Upper lobe of left lung (tissue), 6 donors: Measurements from ENCODE around the gene DLX4. TPM values are rescaled to one million over a fixed set of nuclear protein-coding genes. Genes with fewer than 3 reads are reported as not detected.

Experiments
- ATAC-seq, 2 donors: fragments of 200-7000 bp; cut with Tn5 transposase; one replicate each; pipeline ENCODE4 v1.9.1; 2022; ENCODE audit warnings: mild to moderate bottlenecking in 2 of 2, moderate library complexity in 2 of 2; ENCODE audit not compliant: low FRiP score in 2 of 2
- DNase-seq, 2 donors: peaks; one replicate each; pipeline ENCODE4 v3.0.0-alpha.2; 2019 to 2020
- H3K27ac ChIP-seq, 4 donors: fragments of 200-600 bp; sonication (generic); one replicate each; pipeline ENCODE4 v1.5.1; 2016 to 2019
- H3K27me3 ChIP-seq, 4 donors: fragments of 200-600 bp; sonication (generic); one replicate each; pipeline ENCODE4 v1.5.1; 2017 to 2019
- H3K36me3 ChIP-seq, 4 donors: fragments of 200-600 bp; sonication (generic); one replicate each; pipeline ENCODE4 v1.5.1; 2016 to 2019
- H3K4me1 ChIP-seq, 4 donors: fragments of 200-600 bp; sonication (generic); one replicate each; pipeline ENCODE4 v1.5.1; 2018 to 2019
- H3K4me3 ChIP-seq, 4 donors: fragments of 200-600 bp; sonication (generic); one replicate each; pipeline ENCODE4 v1.5.1; 2017 to 2019; ENCODE audit warnings: mild to moderate bottlenecking in 2 of 4, moderate library complexity in 1 of 4
- H3K9me3 ChIP-seq, 4 donors: fragments of 200-600 bp; sonication (generic); one replicate each; pipeline ENCODE4 v1.5.1; 2018 to 2019
- EP300 ChIP-seq, 4 donors: sonication (generic); formaldehyde crosslinking; IDR thresholded peaks; one replicate each; pipeline ENCODE4 v1.5.1; 2017; ENCODE audit warnings: antibody characterized with exemption in 4 of 4, control low read depth in 2 of 4
- POLR2A ChIP-seq, 4 donors: fragments of 450-650 bp; IDR thresholded peaks; one replicate each; pipeline ENCODE4 v1.5.1; 2016 to 2017; ENCODE audit warnings: antibody characterized with exemption in 4 of 4, mild to moderate bottlenecking in 2 of 4
- POLR2AphosphoS5 ChIP-seq, 2 donors: sonication (generic); formaldehyde crosslinking; IDR thresholded peaks; one replicate each; pipeline ENCODE4 v1.5.1; 2017; ENCODE audit warnings: antibody characterized with exemption in 2 of 2
- WGBS, 2 donors: methylation state at CpG; one replicate each; pipeline ENCODE4 v1.1.5; 2017 to 2018; 5-methylcytosine and 5-hydroxymethylcytosine counted together
- total RNA-seq, 6 donors: library from RNA; depleted of rRNA in 4 of 6; stranded (reverse); fragments of >200 nt in 4 of 6; gene quantifications; one replicate each; pipeline versions ENCODE4 v1.1.0 to v1.2.1, GENCODE V29; 2016 to 2021
- TF ChIP-seq, protein P1 (sequence below), 6 experiments: fragments of 450-650 bp in 4 of 6; fragments of 200-600 bp in 2 of 6; sonication (generic) in 2 of 6; IDR thresholded peaks; one replicate each; pipeline ENCODE4 v1.5.1; 2016 to 2019; ENCODE audit warnings: antibody characterized with exemption in 6 of 6
- donor health status: DM: no; HTN: no; CAD: no; lungs with moderate emphysema.
- donor health status: DM: no; HTN: yes; CAD: no; lungs with severe emphysema.

DLX4 gene
- total RNA-seq, 6 donors from 2014 or later = 0.61 to 12.7 (median 2.5) TPM

DNA sequence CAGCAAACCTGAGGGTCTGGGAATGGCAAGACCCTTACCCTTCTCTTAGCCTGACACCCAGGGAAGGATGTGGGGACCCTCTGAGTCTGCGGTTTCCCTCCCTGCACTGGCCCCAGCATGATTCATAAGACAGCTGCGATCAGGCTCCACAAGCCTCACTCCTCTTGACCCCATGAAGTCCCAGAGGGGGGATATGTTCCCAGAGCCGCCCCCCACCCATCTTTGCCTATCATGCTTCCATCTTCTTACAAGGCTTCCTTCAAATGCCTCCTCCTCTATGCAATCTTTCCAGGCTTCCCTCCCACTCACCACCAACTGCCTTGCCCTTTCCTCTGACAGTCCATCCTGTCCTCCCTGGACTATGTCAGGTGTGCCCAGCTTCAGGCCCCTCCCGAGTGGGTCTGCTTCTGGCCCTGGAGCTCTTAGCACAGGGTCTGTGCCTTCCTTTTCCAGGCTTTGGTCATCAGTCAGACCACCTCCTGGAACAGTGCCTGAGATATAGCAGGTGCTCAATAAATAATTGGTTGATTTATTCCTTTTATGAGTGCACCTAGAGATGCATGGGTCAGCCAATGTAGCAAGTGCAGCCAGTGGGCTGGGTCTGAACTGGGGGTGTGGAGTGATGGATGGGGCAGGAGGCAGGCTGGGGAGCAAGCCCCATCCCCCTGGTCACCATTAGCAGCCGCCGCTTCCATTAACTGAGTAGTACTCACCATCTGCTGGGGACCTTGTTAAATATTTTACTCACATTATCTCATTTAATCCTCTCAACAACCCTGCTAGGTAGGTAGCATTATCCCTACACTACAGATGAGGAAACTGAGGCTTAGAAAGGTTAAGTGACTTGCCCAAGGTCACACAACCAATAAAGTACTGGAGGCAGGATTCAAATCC is 17.7 kb downstream of the DLX4 start:
- DNase-seq = no peak
- peaks cover 0 to 6% (median 2%) of the 10 kb centered on the region in 4 donors for H3K27me3 ChIP-seq

DNA sequence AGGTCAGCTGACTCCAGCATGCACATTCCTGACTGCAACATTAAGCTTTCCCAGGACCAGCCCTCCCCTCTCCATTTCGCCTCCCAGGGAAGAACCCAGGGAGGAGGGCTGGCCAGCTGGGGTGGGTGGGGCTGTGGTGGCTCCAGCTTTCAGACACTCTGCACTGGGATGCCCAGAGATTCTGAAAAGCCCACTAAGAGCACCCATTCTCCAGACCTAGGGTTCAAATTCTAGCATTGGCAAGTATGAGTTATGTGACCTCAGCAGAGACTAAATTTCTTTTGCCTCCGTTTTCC is 18.2 kb downstream of the DLX4 start:
- no peak overlapping the region for H3K27ac ChIP-seq
- no peaks in the 10 kb centered on the region for H3K9me3 ChIP-seq
- no peaks in the 10 kb centered on the region for H3K36me3 ChIP-seq
- no peak for TF ChIP-seq EP300 (IDR thresholded peaks at IDR 0.05)
- TF ChIP-seq, protein P1, sequence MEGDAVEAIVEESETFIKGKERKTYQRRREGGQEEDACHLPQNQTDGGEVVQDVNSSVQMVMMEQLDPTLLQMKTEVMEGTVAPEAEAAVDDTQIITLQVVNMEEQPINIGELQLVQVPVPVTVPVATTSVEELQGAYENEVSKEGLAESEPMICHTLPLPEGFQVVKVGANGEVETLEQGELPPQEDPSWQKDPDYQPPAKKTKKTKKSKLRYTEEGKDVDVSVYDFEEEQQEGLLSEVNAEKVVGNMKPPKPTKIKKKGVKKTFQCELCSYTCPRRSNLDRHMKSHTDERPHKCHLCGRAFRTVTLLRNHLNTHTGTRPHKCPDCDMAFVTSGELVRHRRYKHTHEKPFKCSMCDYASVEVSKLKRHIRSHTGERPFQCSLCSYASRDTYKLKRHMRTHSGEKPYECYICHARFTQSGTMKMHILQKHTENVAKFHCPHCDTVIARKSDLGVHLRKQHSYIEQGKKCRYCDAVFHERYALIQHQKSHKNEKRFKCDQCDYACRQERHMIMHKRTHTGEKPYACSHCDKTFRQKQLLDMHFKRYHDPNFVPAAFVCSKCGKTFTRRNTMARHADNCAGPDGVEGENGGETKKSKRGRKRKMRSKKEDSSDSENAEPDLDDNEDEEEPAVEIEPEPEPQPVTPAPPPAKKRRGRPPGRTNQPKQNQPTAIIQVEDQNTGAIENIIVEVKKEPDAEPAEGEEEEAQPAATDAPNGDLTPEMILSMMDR (IDR thresholded peaks at IDR 0.05) = no peak
- TF ChIP-seq POLR2A (IDR thresholded peaks at IDR 0.05) = no peak
- TF ChIP-seq POLR2AphosphoS5 (IDR thresholded peaks at IDR 0.05) = no peak
- DNase-seq (no peak), ATAC-seq (no peak)
- WGBS, 2 donors = 47 to 83% methylated on average over 1 to 2 of the region's 2 CpGs
- peaks cover 0 to 4% (median 2%) of the 10 kb centered on the region in 4 donors for H3K4me1 ChIP-seq
- no peak overlapping the region for H3K4me3 ChIP-seq
- H3K27me3 ChIP-seq = peaks cover 0 to 10% (median 2%) of the 10 kb centered on the region in 4 donors

More for the DNA sequence above, 17.7 kb downstream of the DLX4 start:
- TF ChIP-seq POLR2AphosphoS5 (IDR thresholded peaks at IDR 0.05) (no peak), POLR2A (IDR thresholded peaks at IDR 0.05) (no peak), EP300 (IDR thresholded peaks at IDR 0.05) (no peak)
- TF ChIP-seq, protein P1 (IDR thresholded peaks at IDR 0.05) = no peak
- 67 to 79% methylated on average over 5 to 6 of the region's 6 CpGs for WGBS, 2 donors
- no peaks in the 10 kb centered on the region for H3K9me3 ChIP-seq
- H3K36me3 ChIP-seq = no peaks in the 10 kb centered on the region
- H3K4me1 ChIP-seq = peaks cover 0 to 4% (median 2%) of the 10 kb centered on the region in 4 donors
- ATAC-seq = no peak
- no peak overlapping the region for H3K4me3 ChIP-seq
- H3K27ac ChIP-seq = no peak overlapping the region

DNA sequence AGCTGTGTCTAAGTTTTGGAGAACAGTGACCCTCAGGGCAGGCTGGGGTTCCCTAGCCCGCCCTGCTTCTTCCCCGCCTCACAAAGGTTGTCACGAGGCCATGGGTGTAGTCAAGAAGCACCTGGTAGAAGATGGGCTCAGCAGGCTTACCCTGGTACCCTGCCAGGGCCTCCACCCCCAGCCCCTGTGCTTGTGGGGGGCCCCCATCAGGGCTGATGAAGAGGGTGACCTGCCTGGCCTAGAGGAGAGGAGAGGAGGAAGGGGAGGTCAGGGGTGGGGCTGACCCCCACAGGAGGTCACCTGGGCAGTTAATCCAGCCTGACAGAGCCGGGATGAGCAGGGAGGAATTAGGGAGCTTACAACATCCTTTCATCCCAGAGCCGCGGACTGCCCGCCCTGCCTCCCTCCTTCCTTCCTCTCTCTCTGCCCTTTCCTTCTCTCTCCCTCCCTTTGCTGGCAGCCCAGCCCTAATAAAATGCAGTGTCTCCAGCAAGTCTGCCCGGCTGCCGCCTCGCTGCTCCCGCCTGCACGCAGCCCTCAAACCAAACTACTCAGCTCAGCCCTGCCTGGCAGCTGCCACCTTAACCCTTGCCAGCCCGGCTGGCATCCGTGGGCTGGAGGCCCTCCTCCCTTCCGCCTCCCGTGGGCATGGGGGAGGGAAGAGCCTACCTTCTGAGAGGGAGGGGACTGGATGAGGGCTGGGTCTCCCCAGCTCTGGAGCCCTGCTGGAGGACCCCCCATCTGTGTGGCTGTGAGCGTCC is 18.9 kb downstream of the DLX4 start:
- no peak overlapping the region for H3K4me3 ChIP-seq
- WGBS, 2 donors = 16 to 18% methylated on average over 11 to 17 of the region's 17 CpGs
- H3K9me3 ChIP-seq = no peaks in the 10 kb centered on the region
- H3K36me3 ChIP-seq = no peaks in the 10 kb centered on the region
- TF ChIP-seq POLR2A (IDR thresholded peaks at IDR 0.05) (no peak), EP300 (IDR thresholded peaks at IDR 0.05) (no peak), POLR2AphosphoS5 (IDR thresholded peaks at IDR 0.05) (no peak)
- TF ChIP-seq, protein P1 (IDR thresholded peaks at IDR 0.05) = no peak
- peaks cover 2 to 6% (median 3%) of the 10 kb centered on the region in 4 donors for H3K4me1 ChIP-seq
- H3K27ac ChIP-seq = no peak overlapping the region
- DNase-seq (peak in 1 of 2 donors; percentile 61), ATAC-seq (peak in 1 of 2 donors; percentile 8)
- peaks cover 0 to 13% (median 5%) of the 10 kb centered on the region in 4 donors for H3K27me3 ChIP-seq

DNA sequence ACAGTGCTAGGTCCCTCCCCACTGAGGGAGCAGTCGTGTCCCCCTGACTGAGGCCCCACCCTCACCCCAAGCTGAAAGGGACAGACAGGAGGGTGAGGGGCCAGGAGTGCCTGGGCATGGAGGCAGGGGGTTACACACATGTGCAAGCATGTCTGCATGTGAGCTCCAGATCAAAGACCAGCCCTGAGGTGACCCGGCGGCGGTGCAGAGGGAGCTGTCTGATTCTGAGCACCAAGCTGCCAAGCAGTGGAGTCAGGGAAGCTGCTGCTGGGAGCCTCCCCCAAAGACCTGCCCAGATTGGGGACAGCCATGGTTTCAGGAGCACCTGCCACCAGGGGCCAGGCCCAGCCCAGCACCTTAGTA is 20.5 kb downstream of the DLX4 start:
- DNase-seq = peak in 1 of 2 donors; percentile 43
- Histone ChIP-seq H3K4me1 (peaks cover 17 to 22% (median 20%) of the 10 kb centered on the region in 4 donors), H3K27me3 (peaks cover 0 to 26% (median 14%) of the 10 kb centered on the region in 4 donors), H3K27ac (no peak overlapping the region), H3K9me3 (no peaks in the 10 kb centered on the region), H3K36me3 (no peaks in the 10 kb centered on the region), H3K4me3 (no peak overlapping the region)
- TF ChIP-seq EP300 (IDR thresholded peaks at IDR 0.05) = no peak
- TF ChIP-seq, protein P1 (IDR thresholded peaks at IDR 0.05) = no peak
- no peak for TF ChIP-seq POLR2AphosphoS5 (IDR thresholded peaks at IDR 0.05)
- TF ChIP-seq POLR2A (IDR thresholded peaks at IDR 0.05) = no peak
- 67 to 87% methylated on average over 1 to 4 of the region's 4 CpGs for WGBS, 2 donors
- ATAC-seq = no peak
